Osteoblast (primary cell): ENCODE measurements around the gene IL31. TPM values are rescaled to one million over a fixed set of nuclear protein-coding genes. Genes with fewer than 3 reads are reported as not detected.

Source experiments
- DNase-seq: peaks from one replicate; pipeline ENCODE4 v3.0.0; 2011; ENCODE audit warnings: low spot score, mixed read lengths; ENCODE audit not compliant: insufficient read length; ENCODE audit errors: missing footprints
- H2AFZ ChIP-seq: 2 replicates; pipeline ENCODE4 v1.6.0; 2011; ENCODE audit warnings: mild to moderate bottlenecking, low read length
- H3K27ac ChIP-seq: 2 replicates; pipeline ENCODE4 v1.5.1; 2011; ENCODE audit warnings: mild to moderate bottlenecking, low read depth, low read length, moderate library complexity
- H3K27me3 ChIP-seq: 2 replicates; pipeline ENCODE4 v1.6.0; 2012; ENCODE audit warnings: mild to moderate bottlenecking, control low read depth, inconsistent platforms, low read length, moderate library complexity; ENCODE audit not compliant: insufficient read depth
- H3K36me3 ChIP-seq: 2 replicates; pipeline ENCODE4 v1.5.1; 2011; ENCODE audit warnings: mild to moderate bottlenecking, low read length, control low read depth, moderate library complexity; ENCODE audit not compliant: insufficient read depth
- H3K4me1 ChIP-seq: 2 replicates; pipeline ENCODE4 v1.5.1; 2011; ENCODE audit warnings: mild to moderate bottlenecking, low read length, control low read depth, moderate library complexity; ENCODE audit not compliant: insufficient read depth
- H3K4me2 ChIP-seq: 2 replicates; pipeline ENCODE4 v1.6.0; 2011; ENCODE audit warnings: mild to moderate bottlenecking, low read length; ENCODE audit not compliant: insufficient read depth
- H3K4me3 ChIP-seq: fragments of 200-600 bp; sonication (generic); 3 replicates; pipeline ENCODE4 v1.5.1; 2012; ENCODE audit warnings: mild to moderate bottlenecking, low read length, inconsistent platforms; ENCODE audit not compliant: insufficient read depth
- H3K79me2 ChIP-seq: 2 replicates; pipeline ENCODE4 v1.6.0; 2012; ENCODE audit warnings: mild to moderate bottlenecking, low read length, control low read depth, inconsistent platforms; ENCODE audit not compliant: insufficient read depth
- H3K9me3 ChIP-seq: 2 replicates; pipeline ENCODE4 v1.5.1; 2011; ENCODE audit warnings: low read depth, low read length, control low read depth
- H4K20me1 ChIP-seq: 2 replicates; pipeline ENCODE4 v1.6.0; 2012; ENCODE audit warnings: mild to moderate bottlenecking, low read length, control low read depth; ENCODE audit not compliant: insufficient read depth
- CTCF ChIP-seq: IDR thresholded peaks from 2 replicates; pipeline ENCODE4 v1.5.1; 2011; ENCODE audit warnings: mild to moderate bottlenecking, low read depth, low read length, moderate library complexity; ENCODE audit errors: extremely low read depth
- total RNA-seq: library from RNA; depleted of rRNA; stranded (reverse); fragments of >200 nt; gene quantifications from 2 replicates; pipeline ENCODE4 v1.2.3, GENCODE V29; 2012

Gene IL31
- total RNA-seq = not detected in 2 replicates

GRCh38 chr12:122174155-122174845 is at the start of gene IL31:
Gene IL31, minus strand, starts transcription at chr12:122174221. Its CDS starts 49 bp downstream, at chr12:122174172.
- no peaks in the 10 kb centered on the region for H3K4me1 ChIP-seq
- no peak within 1 kb of the TSS for H3K4me2 ChIP-seq
- no peak within 1 kb of the TSS for H3K27ac ChIP-seq
- H2AFZ ChIP-seq = no peak within 1 kb of the TSS
- no peak for TF ChIP-seq CTCF
- DNase-seq = no peak
- no peaks in the 10 kb centered on the region for H4K20me1 ChIP-seq
- no peaks in the 10 kb centered on the region for H3K79me2 ChIP-seq
- H3K9me3 ChIP-seq = no peaks in the 10 kb centered on the region
- H3K27me3 ChIP-seq = peaks cover 10% of the 10 kb centered on the region
- H3K4me3 ChIP-seq = no peak within 1 kb of the TSS
- H3K36me3 ChIP-seq = no peaks in the 10 kb centered on the region

- peaks cover 25% of the 10 kb centered on the region for H3K79me2 ChIP-seq
- peaks cover 8% of the 10 kb centered on the region for H4K20me1 ChIP-seq
- H3K4me3 ChIP-seq = no peak overlapping the region
- no peak overlapping the region for H3K4me2 ChIP-seq
- no peaks in the 10 kb centered on the region for H3K27me3 ChIP-seq
- no peak overlapping the region for H2AFZ ChIP-seq
- no peaks in the 10 kb centered on the region for H3K4me1 ChIP-seq
- no peak overlapping the region for H3K27ac ChIP-seq
- peaks cover 78% of the 10 kb centered on the region for H3K36me3 ChIP-seq
- H3K9me3 ChIP-seq = no peaks in the 10 kb centered on the region
- no peak for TF ChIP-seq CTCF
- no peak for DNase-seq
These were observed 42.4 kb upstream of the IL31 start for GRCh38 chr12:122216445-122216844.

- no peak for TF ChIP-seq CTCF
- peak; percentile 42 for DNase-seq
These were observed 41.8 kb upstream of the IL31 start for GRCh38 chr12:122215771-122216170.

GRCh38 chr12:122208073-122208820 is 34.2 kb upstream of the IL31 start:
- Histone ChIP-seq H3K4me2 (no peak overlapping the region), H3K36me3 (peaks cover 46% of the 10 kb centered on the region)
- no peak for TF ChIP-seq CTCF

More at GRCh38 chr12:122215771-122216170, 41.8 kb upstream of the IL31 start:
- H3K27ac ChIP-seq = no peak overlapping the region
- no peak overlapping the region for H2AFZ ChIP-seq
- H3K27me3 ChIP-seq = no peaks in the 10 kb centered on the region
- H3K36me3 ChIP-seq = peaks cover 75% of the 10 kb centered on the region
- H3K4me3 ChIP-seq = no peak overlapping the region
- no peaks in the 10 kb centered on the region for H3K9me3 ChIP-seq
- H3K4me1 ChIP-seq = no peaks in the 10 kb centered on the region
- no peak overlapping the region for H3K4me2 ChIP-seq
- peaks cover 3% of the 10 kb centered on the region for H4K20me1 ChIP-seq
- H3K79me2 ChIP-seq = peaks cover 18% of the 10 kb centered on the region

More at GRCh38 chr12:122208073-122208820, 34.2 kb upstream of the IL31 start:
- Histone ChIP-seq H2AFZ (no peak overlapping the region), H3K27me3 (peaks cover 21% of the 10 kb centered on the region), H3K27ac (no peak overlapping the region), H3K4me1 (peaks cover 1% of the 10 kb centered on the region), H4K20me1 (peaks cover 14% of the 10 kb centered on the region), H3K9me3 (no peaks in the 10 kb centered on the region), H3K79me2 (no peaks in the 10 kb centered on the region), H3K4me3 (no peak overlapping the region)
- DNase-seq = no peak
